GM21360 (cell line): ENCODE data around the gene BHLHE23.
"Not testable (repeated sequence)": the region's sequence is repeated elsewhere in the genome, so short reads cannot be mapped to it uniquely, and the experiment has no call there.

ENCODE experiments used
- ATAC-seq: cut with Tn5 transposase; IDR thresholded peaks from one replicate; pipeline ENCODE4 v1.9.1; 2021; ENCODE audit warnings: mild to moderate bottlenecking, moderate library complexity; ENCODE audit not compliant: unreplicated experiment

BHLHE23 gene

GRCh38 chr20:62962891-62963613 is 43.7 kb downstream of the BHLHE23 start:
- no peak for ATAC-seq

- no peak for ATAC-seq
These were observed 44.4 kb downstream of the BHLHE23 start for GRCh38 chr20:62962221-62962879.

GRCh38 chr20:62961799-62962198 is 45.0 kb downstream of the BHLHE23 start:
- ATAC-seq = no peak

GRCh38 chr20:62961310-62961783 is 45.4 kb downstream of the BHLHE23 start:
- ATAC-seq = no peak

GRCh38 chr20:62960446-62961309 is 46.1 kb downstream of the BHLHE23 start:
- not testable (repeated sequence) for ATAC-seq

- no peak for ATAC-seq
These were observed 46.7 kb downstream of the BHLHE23 start for GRCh38 chr20:62959998-62960436.

GRCh38 chr20:62959101-62959971 is 47.4 kb downstream of the BHLHE23 start:
- no peak for ATAC-seq

GRCh38 chr20:62958388-62959100 is 48.2 kb downstream of the BHLHE23 start:
- ATAC-seq = no peak

GRCh38 chr20:62957136-62958117 is 49.3 kb downstream of the BHLHE23 start:
- ATAC-seq = no peak

- ATAC-seq = no peak
These were observed 50.2 kb downstream of the BHLHE23 start for GRCh38 chr20:62956387-62957135.
